ENCODE data around the gene KLHL14. TPM values are rescaled to one million over a fixed set of nuclear protein-coding genes. Genes with fewer than 3 reads are reported as not detected.
A peak's percentile ranks its signal among the peaks of the same experiment; 100 is the strongest.

Gene KLHL14
- total RNA-seq, 1 experiment from 2014 or later = 6.7 TPM

DNA sequence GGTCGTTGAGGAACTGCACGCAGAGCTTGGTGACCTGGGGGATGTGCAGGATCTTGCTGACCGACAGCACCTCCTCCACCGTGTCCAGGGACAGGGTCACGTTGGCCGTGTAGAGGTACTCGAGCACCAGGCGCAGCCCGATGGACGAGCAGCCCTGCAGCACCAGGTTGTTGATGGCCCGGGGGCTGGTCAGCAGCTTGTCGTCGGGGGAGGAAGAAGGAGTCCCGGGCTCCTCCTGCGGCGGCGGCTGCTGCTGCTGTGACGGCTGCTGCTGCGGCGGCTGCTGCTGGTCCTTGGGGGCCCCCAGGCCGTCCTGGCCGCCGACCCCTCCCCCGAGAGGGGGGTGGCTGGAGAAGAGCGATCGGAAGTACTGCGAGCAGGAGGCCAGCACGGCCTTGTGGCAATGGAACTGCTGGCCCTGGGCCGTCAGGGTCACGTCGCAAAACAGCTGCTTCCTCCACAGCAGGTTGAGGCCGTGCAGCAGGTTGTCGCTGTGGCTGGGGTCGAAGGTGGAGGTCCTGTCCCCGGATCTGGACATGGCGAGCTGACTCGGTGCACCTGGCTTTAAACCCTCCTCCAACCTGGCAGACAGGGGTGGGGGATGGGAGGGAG is 2.7 kb downstream of the KLHL14 start:
- DNase-seq (ENCODE audit: low read depth, low spot score) = no peak
- H3K27ac ChIP-seq (ENCODE audit: low read length) = no peak overlapping the region
- in situ Hi-C loops (cut with HindIII; ENCODE audit: low pct_unique_long_range_greater_than_20kb, low sequenced_read_pairs) = no loop called here
- peak; percentile 31 for ATAC-seq
- TF ChIP-seq POLR2AphosphoS5 (IDR thresholded peaks at IDR 0.05; ENCODE audit: low read depth, low read length) = 0 out of 2 replicates have a peak, but pooled peaks have one; percentile 10
- TF ChIP-seq SIN3A (IDR thresholded peaks at IDR 0.05; ENCODE audit: borderline replicate concordance, insufficient read depth, low read depth, low read length) = 0 out of 2 replicates have a peak, but pooled peaks have one; percentile 15
- TF ChIP-seq TCF7L2 (IDR thresholded peaks at IDR 0.05; ENCODE audit: low read depth, low read length) = no peak
- H3K9me3 ChIP-seq (ENCODE audit: control insufficient read depth, insufficient read depth, low read depth, low read length) = no peaks in the 10 kb centered on the region
- H3K4me3 ChIP-seq (ENCODE audit: low read depth in 2 of 2, low read length in 2 of 2) = peak overlapping the region; percentile 43 to 77
- no peaks in the 10 kb centered on the region for H3K36me3 ChIP-seq (ENCODE audit: control insufficient read depth, insufficient read depth, low read length)
- BruUV-seq (replicated peaks) = no TSS peak
- intact Hi-C loops (cut with micrococcal nuclease; ENCODE audit: unreplicated experiment) = no loop called here
- H3K4me1 ChIP-seq (ENCODE audit: control insufficient read depth, insufficient read depth, low read length) = peaks cover 11% of the 10 kb centered on the region
- POLR2A ChIA-PET = interaction anchor here (0.5 kb wide), 1 partner anchor 8 kb away, joined by 3 read pairs; no protein-coding TSS in a partner anchor
- CTCF ChIA-PET = no interaction called here
- no peaks in the 10 kb centered on the region for H3K27me3 ChIP-seq (ENCODE audit: control insufficient read depth, insufficient read depth, low read length)

DNA sequence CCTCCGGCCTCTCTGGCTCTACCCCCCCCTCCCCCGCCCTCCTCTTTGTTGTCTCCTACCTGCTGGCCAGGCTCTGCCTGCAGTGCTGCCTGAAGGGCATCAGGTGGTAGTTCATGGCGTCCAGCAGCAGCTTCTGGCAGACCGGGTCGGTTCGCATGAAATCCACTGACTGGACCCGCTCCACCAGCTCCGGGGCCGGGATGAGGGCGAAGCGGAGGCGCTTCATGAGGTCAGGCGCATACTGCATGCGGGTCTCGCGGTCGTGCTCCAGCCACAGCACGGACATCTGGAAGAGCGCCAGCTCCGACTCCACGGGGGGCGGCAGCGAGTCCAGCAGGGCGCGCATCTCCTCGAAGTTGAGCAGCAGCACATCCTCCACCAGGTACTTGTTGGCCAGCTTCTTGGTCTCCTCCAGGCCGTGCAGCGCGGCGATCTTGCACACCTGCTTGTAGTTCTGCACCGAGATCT is 3.2 kb downstream of the KLHL14 start:
- POLR2A ChIA-PET = interaction anchor here (0.5 kb wide), 1 partner anchor 9 kb away, joined by 3 read pairs; no protein-coding TSS in a partner anchor
- peak overlapping the region; percentile 43 to 77 for H3K4me3 ChIP-seq (ENCODE audit: low read depth in 2 of 2, low read length in 2 of 2)
- no peaks in the 10 kb centered on the region for H3K27me3 ChIP-seq (ENCODE audit: control insufficient read depth, insufficient read depth, low read length)
- DNase-seq (ENCODE audit: low read depth, low spot score) (no peak), ATAC-seq (peak; percentile 31)
- peaks cover 11% of the 10 kb centered on the region for H3K4me1 ChIP-seq (ENCODE audit: control insufficient read depth, insufficient read depth, low read length)
- H3K27ac ChIP-seq (ENCODE audit: low read length) = no peak overlapping the region
- in situ Hi-C loops (cut with HindIII; ENCODE audit: low pct_unique_long_range_greater_than_20kb, low sequenced_read_pairs) (no loop called here), intact Hi-C loops (cut with micrococcal nuclease; ENCODE audit: unreplicated experiment) (no loop called here)
- CTCF ChIA-PET = no interaction called here
- TF ChIP-seq SIN3A (IDR thresholded peaks at IDR 0.05; ENCODE audit: borderline replicate concordance, insufficient read depth, low read depth, low read length) (no peak), POLR2AphosphoS5 (IDR thresholded peaks at IDR 0.05; ENCODE audit: low read depth, low read length) (no peak), CTCF (IDR thresholded peaks at IDR 0.05) (no peak), TCF7L2 (IDR thresholded peaks at IDR 0.05; ENCODE audit: low read depth, low read length) (no peak)
- TF ChIP-seq, protein P1, sequence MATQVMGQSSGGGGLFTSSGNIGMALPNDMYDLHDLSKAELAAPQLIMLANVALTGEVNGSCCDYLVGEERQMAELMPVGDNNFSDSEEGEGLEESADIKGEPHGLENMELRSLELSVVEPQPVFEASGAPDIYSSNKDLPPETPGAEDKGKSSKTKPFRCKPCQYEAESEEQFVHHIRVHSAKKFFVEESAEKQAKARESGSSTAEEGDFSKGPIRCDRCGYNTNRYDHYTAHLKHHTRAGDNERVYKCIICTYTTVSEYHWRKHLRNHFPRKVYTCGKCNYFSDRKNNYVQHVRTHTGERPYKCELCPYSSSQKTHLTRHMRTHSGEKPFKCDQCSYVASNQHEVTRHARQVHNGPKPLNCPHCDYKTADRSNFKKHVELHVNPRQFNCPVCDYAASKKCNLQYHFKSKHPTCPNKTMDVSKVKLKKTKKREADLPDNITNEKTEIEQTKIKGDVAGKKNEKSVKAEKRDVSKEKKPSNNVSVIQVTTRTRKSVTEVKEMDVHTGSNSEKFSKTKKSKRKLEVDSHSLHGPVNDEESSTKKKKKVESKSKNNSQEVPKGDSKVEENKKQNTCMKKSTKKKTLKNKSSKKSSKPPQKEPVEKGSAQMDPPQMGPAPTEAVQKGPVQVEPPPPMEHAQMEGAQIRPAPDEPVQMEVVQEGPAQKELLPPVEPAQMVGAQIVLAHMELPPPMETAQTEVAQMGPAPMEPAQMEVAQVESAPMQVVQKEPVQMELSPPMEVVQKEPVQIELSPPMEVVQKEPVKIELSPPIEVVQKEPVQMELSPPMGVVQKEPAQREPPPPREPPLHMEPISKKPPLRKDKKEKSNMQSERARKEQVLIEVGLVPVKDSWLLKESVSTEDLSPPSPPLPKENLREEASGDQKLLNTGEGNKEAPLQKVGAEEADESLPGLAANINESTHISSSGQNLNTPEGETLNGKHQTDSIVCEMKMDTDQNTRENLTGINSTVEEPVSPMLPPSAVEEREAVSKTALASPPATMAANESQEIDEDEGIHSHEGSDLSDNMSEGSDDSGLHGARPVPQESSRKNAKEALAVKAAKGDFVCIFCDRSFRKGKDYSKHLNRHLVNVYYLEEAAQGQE (IDR thresholded peaks at IDR 0.05; ENCODE audit: insufficient read depth in 1 of 2, low read depth in 2 of 2, low read length in 1 of 2) = no peak
- H3K36me3 ChIP-seq (ENCODE audit: control insufficient read depth, insufficient read depth, low read length) = no peaks in the 10 kb centered on the region
- no TSS peak for BruUV-seq (replicated peaks)
- no peaks in the 10 kb centered on the region for H3K9me3 ChIP-seq (ENCODE audit: control insufficient read depth, insufficient read depth, low read depth, low read length)
